GM10847 (cell line): ENCODE data around the gene CFAP61.

Source experiments
- POLR2A ChIP-seq: IDR thresholded peaks from 2 replicates; pipeline ENCODE4 v1.6.1; 2011; ENCODE audit not compliant: insufficient read length; ENCODE audit errors: extremely low read depth

Gene CFAP61

GRCh38 chr20:20020908-20021307 lies 31.4 kb upstream of the CFAP61 start:
- TF ChIP-seq POLR2A, result no peak

- TF ChIP-seq POLR2A, result no peak
Measured at GRCh38 chr20:20021835-20022234, 30.5 kb upstream of the CFAP61 start.

DNA sequence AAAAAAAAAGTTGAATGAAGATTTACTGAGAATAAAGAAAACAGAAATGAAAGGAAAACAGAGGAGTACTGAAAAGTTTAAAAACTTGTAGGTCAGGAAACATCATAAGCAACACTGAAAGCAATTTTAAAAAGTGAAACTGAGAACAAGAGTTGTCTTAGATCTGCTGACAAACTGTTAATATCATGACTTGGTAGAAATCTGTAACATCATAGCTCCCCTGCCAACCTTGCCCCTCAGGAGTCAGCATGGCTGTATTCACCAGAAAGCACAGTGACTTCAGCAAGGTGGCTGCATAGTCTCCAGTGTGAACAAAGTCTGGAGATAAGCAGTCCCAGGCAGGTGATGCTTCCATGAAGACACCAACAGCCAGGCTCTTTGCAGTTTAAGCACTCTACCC lies 29.8 kb upstream of the CFAP61 start:
- TF ChIP-seq POLR2A, result no peak

GRCh38 chr20:20023395-20023794 lies 28.9 kb upstream of the CFAP61 start:
- no peak for TF ChIP-seq POLR2A

- no peak for TF ChIP-seq POLR2A
Measured at GRCh38 chr20:20024942-20025341, 27.4 kb upstream of the CFAP61 start.

GRCh38 chr20:20027284-20027683 lies 25.0 kb upstream of the CFAP61 start:
- TF ChIP-seq POLR2A, result no peak

DNA sequence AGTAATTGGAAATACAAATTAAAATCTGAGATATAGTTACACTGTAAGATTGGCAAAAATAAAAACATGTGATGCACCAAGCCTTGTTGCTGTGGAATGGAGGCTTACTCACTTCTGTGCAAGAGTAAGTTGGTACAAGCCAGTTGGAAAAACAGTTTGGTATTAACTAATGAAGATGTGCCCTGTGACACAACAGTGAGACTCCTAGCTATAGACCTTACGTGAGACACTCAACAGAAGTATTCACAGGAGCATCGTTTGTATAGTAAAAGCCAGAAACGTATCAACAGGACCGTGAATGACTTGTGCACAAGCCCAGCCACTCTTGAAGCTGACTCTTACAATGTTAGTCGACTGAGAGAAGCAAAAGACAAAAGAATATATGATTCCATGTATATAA lies 20.5 kb upstream of the CFAP61 start:
- no peak for TF ChIP-seq POLR2A

DNA sequence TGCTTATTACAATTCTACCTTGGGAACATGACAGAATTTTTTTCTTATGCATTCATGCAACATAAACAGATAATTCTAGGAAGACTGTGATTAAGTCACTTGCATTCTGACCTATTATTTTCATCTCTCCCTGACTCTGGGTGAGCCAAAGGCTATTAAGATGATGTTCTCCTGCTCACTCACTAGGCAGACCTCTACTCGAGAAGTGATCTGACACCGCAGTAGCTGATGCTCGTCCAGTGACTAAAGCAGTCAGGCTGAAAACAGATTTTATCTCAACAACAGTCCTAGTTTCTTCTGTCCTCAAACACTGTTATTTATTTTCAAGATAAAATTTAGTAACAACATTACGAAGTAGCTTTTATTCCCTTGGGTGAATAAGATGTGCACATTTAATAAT lies 17.8 kb upstream of the CFAP61 start:
- TF ChIP-seq POLR2A, result no peak

- TF ChIP-seq POLR2A, result no peak
Measured at GRCh38 chr20:20036756-20037155, 15.6 kb upstream of the CFAP61 start.

DNA sequence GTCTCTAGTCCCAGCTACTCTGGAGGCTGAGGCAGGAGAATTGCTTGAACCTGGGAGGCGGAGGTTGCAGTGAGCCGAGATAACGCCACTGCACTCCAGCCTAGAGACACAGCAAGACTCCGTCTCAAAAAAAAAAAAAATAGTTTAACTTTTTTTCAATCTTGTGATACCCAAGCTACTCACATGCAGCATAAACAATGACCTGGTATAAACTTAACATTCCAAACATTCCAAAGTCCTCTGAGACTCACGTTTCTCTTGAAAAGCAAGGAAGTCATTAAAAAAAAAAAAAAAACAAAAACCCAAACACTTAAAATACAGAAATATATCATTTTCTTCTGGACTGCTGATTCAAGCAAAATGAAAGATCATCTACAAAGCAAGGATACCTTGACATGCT lies 14.4 kb upstream of the CFAP61 start:
- no peak for TF ChIP-seq POLR2A

- no peak for TF ChIP-seq POLR2A
Measured at GRCh38 chr20:20038586-20038985, 13.7 kb upstream of the CFAP61 start.

DNA sequence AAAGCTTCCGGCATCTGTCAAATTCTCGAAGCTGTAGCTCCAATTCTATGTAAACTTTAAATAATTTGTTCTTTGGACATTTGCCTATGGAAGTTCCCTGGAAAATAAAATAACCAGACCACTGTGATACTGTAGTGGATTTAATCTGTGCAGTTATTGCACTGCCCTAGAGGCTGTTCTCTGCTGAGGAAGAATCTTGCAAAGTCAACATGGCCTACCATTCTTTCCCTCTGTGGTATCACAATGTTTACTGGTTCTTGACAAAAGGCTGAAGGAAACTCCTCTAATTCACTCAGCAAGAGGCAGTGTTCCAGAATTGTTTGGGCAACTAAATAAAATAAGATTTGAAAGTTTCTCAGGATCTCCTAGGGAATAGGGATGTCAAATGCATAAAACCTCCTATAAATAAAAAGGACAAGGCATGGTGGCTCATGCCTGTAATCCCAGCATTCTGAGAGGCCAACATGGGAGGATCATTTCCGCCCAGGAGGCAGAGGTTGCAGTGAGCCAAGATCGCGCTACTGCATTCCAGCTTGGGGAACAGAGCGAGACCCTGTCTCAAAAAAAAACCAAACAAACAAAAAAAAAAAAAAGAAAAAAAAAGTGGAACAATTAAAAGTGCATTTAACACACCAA lies 12.5 kb upstream of the CFAP61 start:
- no peak for TF ChIP-seq POLR2A

- no peak for TF ChIP-seq POLR2A
Measured at GRCh38 chr20:20051767-20052073, 612 bp upstream of the CFAP61 start.

DNA sequence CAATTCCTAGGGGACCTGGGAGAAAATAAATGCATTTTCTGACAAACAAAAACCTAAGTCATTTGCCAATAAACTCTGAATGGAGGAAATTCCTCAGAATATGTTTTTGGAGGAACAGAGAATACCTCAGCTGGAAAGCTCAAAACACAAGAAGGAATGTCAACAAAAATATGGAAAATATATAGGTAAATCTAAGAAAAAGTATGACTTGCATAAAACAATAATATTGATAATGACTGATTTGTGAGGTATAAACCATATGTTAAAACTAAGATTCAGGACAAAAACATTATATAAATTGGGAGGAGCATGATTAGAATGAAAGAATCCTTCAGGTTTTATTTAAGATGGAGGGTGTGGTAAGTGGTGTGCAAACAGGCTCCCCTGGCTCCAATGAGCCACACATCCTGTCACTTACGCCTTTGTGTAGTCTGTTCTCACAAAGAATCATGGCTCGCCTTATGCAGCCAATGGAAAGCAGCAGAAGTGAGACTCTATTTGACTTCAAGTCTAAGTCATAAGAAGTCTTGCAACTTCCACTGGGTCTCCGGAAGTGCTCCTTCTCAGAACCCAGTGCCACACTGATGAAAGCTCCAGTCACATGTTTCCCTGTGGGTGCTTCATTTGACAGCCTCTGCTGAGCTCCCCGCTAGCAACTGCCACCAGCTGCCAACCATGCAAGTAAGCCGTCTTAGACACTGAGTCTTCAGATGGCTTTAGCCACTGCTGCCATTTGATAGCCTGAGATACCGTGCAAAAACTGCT lies 8.1 kb downstream of the CFAP61 start:
- TF ChIP-seq POLR2A, result no peak

- TF ChIP-seq POLR2A, result no peak
Measured at GRCh38 chr20:20063941-20064702, 11.8 kb downstream of the CFAP61 start.

- TF ChIP-seq POLR2A, result no peak
Measured at GRCh38 chr20:20065361-20065760, 13.0 kb downstream of the CFAP61 start.
